HepG2 (cell line): ENCODE data around the gene FGGY. TPM values are rescaled to one million over a fixed set of nuclear protein-coding genes. Genes with fewer than 3 reads are reported as not detected.

Experiments used
- CEBPG ChIP-seq: IDR thresholded peaks from 2 replicates; pipeline ENCODE4 v1.6.1; 2016
- FOXP1 ChIP-seq, 2 experiments: fragments of 450-650 bp in 1 of 2; IDR thresholded peaks; 2 replicates each; pipeline ENCODE4 v1.6.1; 2017 to 2018; ENCODE audit warnings: antibody characterized with exemption in 1 of 2
- HIVEP1 ChIP-seq: sonication (generic); formaldehyde crosslinking; IDR thresholded peaks from 2 replicates; pipeline ENCODE4 v1.4.0; 2020; ENCODE audit warnings: mild to moderate bottlenecking, missing genetic modification reagents
- KMT2B ChIP-seq: IDR thresholded peaks from 2 replicates; pipeline ENCODE4 v1.6.1; 2016; ENCODE audit warnings: missing genetic modification reagents, missing compliant biosample characterization
- MTF1 ChIP-seq: sonication (generic); formaldehyde crosslinking; IDR thresholded peaks from 2 replicates; pipeline ENCODE4 v1.5.0; 2020; ENCODE audit warnings: missing genetic modification reagents
- NCOR1 ChIP-seq: fragments of 200-600 bp; sonication (generic); IDR thresholded peaks from 2 replicates; pipeline ENCODE4 v1.7.0; 2017; ENCODE audit warnings: antibody characterized with exemption, low read length, borderline replicate concordance
- ZNF75D ChIP-seq: sonication (generic); formaldehyde crosslinking; IDR thresholded peaks from 2 replicates; pipeline ENCODE4 v1.8.1; 2023; ENCODE audit warnings: missing genetic modification reagents, mild to moderate bottlenecking, borderline replicate concordance
- polyA plus RNA-seq, 8 experiments: library from polyadenylated mRNA; depleted of rRNA in 3 of 8; stranded (reverse) in 7 of 8; unstranded in 1 of 8; fragments of >200 nt; fragmentation: Illumina TruSeq in 4 of 8; extraction: Trizol in 4 of 8; gene quantifications; 2 replicates each; pipeline versions ENCODE4 v1.2.1 to v1.2.3, GENCODE V29; 2011 to 2016; ENCODE audit warnings: low read depth in 4 of 8, missing spikeins in 1 of 8, mixed read lengths in 1 of 8; ENCODE audit not compliant: insufficient read depth in 1 of 8
- total RNA-seq, 5 experiments: library from RNA; depleted of rRNA; stranded (reverse); fragments of >200 nt; fragmentation: Illumina TruSeq; extraction: Trizol; gene quantifications; 2 replicates each; pipeline ENCODE4 v1.2.3, GENCODE V29; 2016; ENCODE audit warnings: low read depth in 1 of 5
- TF ChIP-seq, protein P1 (sequence below): sonication (generic); IDR thresholded peaks from 2 replicates; pipeline ENCODE4 v1.6.1; 2016; ENCODE audit warnings: low read depth, borderline replicate concordance
- TF ChIP-seq, protein P2 (sequence below): IDR thresholded peaks from 2 replicates; pipeline ENCODE4 v1.4.0; 2020; ENCODE audit warnings: mild to moderate bottlenecking, missing genetic modification reagents
- TF ChIP-seq, protein P3 (sequence below): sonication (generic); formaldehyde crosslinking; conservative IDR thresholded peaks from 2 replicates; pipeline ENCODE4 v1.4.0; 2020; ENCODE audit warnings: mild to moderate bottlenecking, missing genetic modification reagents, moderate library complexity
- TF ChIP-seq, protein P4 (sequence below): sonication (generic); formaldehyde crosslinking; IDR thresholded peaks from 2 replicates; pipeline ENCODE4 v1.5.0; 2020; ENCODE audit warnings: mild to moderate bottlenecking, missing genetic modification reagents, borderline replicate concordance

FGGY gene
- total and polyA plus RNA-seq, 2 of the 13 experiments (the other 11 are each of a cell fraction or from before 2014, with no cell fraction given): 15.7 to 27.5 TPM

DNA sequence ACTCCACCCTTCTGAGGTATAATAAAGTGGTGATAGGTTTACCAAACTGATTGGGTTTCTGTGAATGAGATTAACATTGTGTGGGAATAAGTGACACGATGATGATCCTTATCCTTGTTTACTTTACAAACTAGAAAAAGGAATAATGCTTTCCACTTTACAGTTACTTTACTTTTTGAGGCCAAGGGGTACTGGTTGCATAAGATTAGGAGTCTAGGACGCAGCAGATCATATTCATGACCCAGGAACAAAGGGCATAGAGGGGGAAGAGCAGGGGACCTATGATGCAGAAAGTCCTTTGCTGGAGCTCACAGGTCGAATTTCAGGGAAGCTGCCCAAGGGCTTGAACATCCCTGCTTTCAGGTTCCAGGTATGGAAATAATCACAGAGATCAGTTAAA, 20.4 kb downstream of the FGGY start (continued):
- TF ChIP-seq, protein P1, sequence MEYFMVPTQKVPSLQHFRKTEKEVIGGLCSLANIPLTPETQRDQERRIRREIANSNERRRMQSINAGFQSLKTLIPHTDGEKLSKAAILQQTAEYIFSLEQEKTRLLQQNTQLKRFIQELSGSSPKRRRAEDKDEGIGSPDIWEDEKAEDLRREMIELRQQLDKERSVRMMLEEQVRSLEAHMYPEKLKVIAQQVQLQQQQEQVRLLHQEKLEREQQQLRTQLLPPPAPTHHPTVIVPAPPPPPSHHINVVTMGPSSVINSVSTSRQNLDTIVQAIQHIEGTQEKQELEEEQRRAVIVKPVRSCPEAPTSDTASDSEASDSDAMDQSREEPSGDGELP: no peak
- TF ChIP-seq CEBPG (CRISPR knock-in tag): peak; percentile 76
- peak; percentile 84 for TF ChIP-seq NCOR1
- TF ChIP-seq HIVEP1: no peak
- TF ChIP-seq, protein P2, sequence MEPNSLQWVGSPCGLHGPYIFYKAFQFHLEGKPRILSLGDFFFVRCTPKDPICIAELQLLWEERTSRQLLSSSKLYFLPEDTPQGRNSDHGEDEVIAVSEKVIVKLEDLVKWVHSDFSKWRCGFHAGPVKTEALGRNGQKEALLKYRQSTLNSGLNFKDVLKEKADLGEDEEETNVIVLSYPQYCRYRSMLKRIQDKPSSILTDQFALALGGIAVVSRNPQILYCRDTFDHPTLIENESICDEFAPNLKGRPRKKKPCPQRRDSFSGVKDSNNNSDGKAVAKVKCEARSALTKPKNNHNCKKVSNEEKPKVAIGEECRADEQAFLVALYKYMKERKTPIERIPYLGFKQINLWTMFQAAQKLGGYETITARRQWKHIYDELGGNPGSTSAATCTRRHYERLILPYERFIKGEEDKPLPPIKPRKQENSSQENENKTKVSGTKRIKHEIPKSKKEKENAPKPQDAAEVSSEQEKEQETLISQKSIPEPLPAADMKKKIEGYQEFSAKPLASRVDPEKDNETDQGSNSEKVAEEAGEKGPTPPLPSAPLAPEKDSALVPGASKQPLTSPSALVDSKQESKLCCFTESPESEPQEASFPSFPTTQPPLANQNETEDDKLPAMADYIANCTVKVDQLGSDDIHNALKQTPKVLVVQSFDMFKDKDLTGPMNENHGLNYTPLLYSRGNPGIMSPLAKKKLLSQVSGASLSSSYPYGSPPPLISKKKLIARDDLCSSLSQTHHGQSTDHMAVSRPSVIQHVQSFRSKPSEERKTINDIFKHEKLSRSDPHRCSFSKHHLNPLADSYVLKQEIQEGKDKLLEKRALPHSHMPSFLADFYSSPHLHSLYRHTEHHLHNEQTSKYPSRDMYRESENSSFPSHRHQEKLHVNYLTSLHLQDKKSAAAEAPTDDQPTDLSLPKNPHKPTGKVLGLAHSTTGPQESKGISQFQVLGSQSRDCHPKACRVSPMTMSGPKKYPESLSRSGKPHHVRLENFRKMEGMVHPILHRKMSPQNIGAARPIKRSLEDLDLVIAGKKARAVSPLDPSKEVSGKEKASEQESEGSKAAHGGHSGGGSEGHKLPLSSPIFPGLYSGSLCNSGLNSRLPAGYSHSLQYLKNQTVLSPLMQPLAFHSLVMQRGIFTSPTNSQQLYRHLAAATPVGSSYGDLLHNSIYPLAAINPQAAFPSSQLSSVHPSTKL (CRISPR knock-in tag): peak; percentile 76
- no peak for TF ChIP-seq KMT2B (CRISPR knock-in tag)
- TF ChIP-seq, protein P3, sequence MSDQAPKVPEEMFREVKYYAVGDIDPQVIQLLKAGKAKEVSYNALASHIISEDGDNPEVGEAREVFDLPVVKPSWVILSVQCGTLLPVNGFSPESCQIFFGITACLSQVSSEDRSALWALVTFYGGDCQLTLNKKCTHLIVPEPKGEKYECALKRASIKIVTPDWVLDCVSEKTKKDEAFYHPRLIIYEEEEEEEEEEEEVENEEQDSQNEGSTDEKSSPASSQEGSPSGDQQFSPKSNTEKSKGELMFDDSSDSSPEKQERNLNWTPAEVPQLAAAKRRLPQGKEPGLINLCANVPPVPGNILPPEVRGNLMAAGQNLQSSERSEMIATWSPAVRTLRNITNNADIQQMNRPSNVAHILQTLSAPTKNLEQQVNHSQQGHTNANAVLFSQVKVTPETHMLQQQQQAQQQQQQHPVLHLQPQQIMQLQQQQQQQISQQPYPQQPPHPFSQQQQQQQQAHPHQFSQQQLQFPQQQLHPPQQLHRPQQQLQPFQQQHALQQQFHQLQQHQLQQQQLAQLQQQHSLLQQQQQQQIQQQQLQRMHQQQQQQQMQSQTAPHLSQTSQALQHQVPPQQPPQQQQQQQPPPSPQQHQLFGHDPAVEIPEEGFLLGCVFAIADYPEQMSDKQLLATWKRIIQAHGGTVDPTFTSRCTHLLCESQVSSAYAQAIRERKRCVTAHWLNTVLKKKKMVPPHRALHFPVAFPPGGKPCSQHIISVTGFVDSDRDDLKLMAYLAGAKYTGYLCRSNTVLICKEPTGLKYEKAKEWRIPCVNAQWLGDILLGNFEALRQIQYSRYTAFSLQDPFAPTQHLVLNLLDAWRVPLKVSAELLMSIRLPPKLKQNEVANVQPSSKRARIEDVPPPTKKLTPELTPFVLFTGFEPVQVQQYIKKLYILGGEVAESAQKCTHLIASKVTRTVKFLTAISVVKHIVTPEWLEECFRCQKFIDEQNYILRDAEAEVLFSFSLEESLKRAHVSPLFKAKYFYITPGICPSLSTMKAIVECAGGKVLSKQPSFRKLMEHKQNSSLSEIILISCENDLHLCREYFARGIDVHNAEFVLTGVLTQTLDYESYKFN (CRISPR knock-in tag): peak; percentile 77
- no peak for TF ChIP-seq MTF1 (CRISPR knock-in tag)
- no peak for TF ChIP-seq ZNF75D (CRISPR knock-in tag)
- TF ChIP-seq, protein P4, sequence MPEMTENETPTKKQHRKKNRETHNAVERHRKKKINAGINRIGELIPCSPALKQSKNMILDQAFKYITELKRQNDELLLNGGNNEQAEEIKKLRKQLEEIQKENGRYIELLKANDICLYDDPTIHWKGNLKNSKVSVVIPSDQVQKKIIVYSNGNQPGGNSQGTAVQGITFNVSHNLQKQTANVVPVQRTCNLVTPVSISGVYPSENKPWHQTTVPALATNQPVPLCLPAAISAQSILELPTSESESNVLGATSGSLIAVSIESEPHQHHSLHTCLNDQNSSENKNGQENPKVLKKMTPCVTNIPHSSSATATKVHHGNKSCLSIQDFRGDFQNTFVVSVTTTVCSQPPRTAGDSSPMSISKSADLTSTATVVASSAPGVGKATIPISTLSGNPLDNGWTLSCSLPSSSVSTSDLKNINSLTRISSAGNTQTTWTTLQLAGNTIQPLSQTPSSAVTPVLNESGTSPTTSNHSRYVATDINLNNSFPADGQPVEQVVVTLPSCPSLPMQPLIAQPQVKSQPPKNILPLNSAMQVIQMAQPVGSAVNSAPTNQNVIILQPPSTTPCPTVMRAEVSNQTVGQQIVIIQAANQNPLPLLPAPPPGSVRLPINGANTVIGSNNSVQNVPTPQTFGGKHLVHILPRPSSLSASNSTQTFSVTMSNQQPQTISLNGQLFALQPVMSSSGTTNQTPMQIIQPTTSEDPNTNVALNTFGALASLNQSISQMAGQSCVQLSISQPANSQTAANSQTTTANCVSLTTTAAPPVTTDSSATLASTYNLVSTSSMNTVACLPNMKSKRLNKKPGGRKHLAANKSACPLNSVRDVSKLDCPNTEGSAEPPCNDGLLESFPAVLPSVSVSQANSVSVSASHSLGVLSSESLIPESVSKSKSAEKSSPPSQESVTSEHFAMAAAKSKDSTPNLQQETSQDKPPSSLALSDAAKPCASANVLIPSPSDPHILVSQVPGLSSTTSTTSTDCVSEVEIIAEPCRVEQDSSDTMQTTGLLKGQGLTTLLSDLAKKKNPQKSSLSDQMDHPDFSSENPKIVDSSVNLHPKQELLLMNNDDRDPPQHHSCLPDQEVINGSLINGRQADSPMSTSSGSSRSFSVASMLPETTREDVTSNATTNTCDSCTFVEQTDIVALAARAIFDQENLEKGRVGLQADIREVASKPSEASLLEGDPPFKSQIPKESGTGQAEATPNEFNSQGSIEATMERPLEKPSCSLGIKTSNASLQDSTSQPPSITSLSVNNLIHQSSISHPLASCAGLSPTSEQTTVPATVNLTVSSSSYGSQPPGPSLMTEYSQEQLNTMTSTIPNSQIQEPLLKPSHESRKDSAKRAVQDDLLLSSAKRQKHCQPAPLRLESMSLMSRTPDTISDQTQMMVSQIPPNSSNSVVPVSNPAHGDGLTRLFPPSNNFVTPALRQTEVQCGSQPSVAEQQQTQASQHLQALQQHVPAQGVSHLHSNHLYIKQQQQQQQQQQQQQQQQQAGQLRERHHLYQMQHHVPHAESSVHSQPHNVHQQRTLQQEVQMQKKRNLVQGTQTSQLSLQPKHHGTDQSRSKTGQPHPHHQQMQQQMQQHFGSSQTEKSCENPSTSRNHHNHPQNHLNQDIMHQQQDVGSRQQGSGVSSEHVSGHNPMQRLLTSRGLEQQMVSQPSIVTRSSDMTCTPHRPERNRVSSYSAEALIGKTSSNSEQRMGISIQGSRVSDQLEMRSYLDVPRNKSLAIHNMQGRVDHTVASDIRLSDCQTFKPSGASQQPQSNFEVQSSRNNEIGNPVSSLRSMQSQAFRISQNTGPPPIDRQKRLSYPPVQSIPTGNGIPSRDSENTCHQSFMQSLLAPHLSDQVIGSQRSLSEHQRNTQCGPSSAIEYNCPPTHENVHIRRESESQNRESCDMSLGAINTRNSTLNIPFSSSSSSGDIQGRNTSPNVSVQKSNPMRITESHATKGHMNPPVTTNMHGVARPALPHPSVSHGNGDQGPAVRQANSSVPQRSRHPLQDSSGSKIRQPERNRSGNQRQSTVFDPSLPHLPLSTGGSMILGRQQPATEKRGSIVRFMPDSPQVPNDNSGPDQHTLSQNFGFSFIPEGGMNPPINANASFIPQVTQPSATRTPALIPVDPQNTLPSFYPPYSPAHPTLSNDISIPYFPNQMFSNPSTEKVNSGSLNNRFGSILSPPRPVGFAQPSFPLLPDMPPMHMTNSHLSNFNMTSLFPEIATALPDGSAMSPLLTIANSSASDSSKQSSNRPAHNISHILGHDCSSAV (CRISPR knock-in tag): no peak
- no peak for TF ChIP-seq FOXP1 (IDR thresholded peaks at IDR 0.05)
- peak; percentile 63; the same call in 1 of the 2 replicates for TF ChIP-seq FOXP1 (CRISPR knock-in tag; IDR thresholded peaks at IDR 0.05)
